ACC112 (cell line): Measurements from ENCODE around the gene TREH.
A peak's percentile ranks its signal among the peaks of the same experiment; 100 is the strongest.
"Not testable (repeated sequence)": the region's sequence is repeated elsewhere in the genome, so short reads cannot be mapped to it uniquely, and the experiment has no call there.

Experiments
- H2AFZ ChIP-seq: fragments of 200-600 bp; sonication (generic); one replicate; pipeline ENCODE4 v1.6.0; 2017; ENCODE audit warnings: antibody characterized with exemption, low read length; ENCODE audit not compliant: unreplicated experiment
- H3K27ac ChIP-seq: fragments of 200-600 bp; sonication (generic); 2 replicates; pipeline ENCODE4 v1.5.1; 2014; ENCODE audit warnings: low read depth, mild to moderate bottlenecking, antibody characterized with exemption, low read length, moderate library complexity
- H3K27me3 ChIP-seq: fragments of 200-600 bp; sonication (generic); 2 replicates; pipeline ENCODE4 v1.6.1; 2014; ENCODE audit warnings: mild to moderate bottlenecking, antibody characterized with exemption, low read length, moderate library complexity, mixed read lengths; ENCODE audit not compliant: insufficient read depth
- H3K36me3 ChIP-seq: fragments of 200-600 bp; sonication (generic); 2 replicates; pipeline ENCODE4 v1.6.1; 2016; ENCODE audit warnings: mild to moderate bottlenecking, antibody characterized with exemption, low read length, moderate library complexity, mixed read lengths; ENCODE audit not compliant: insufficient read depth
- H3K4me1 ChIP-seq: fragments of 200-600 bp; sonication (generic); one replicate; pipeline ENCODE4 v1.6.1; 2016; ENCODE audit warnings: low read length, mixed read lengths; ENCODE audit not compliant: insufficient read depth, unreplicated experiment, control insufficient read depth
- H3K4me3 ChIP-seq: fragments of 200-600 bp; sonication (generic); 2 replicates; pipeline ENCODE4 v1.5.1; 2014; ENCODE audit warnings: mild to moderate bottlenecking, low read depth, low read length
- H3K79me2 ChIP-seq: fragments of 200-600 bp; sonication (generic); one replicate; pipeline ENCODE4 v1.6.0; 2016; ENCODE audit warnings: low read length; ENCODE audit not compliant: control insufficient read depth, unreplicated experiment, insufficient read depth

Gene TREH

GRCh38 chr11:118696673-118697226 lies 17.3 kb upstream of the TREH start:
- H3K27me3 ChIP-seq, result no peaks in the 10 kb centered on the region
- no peaks in the 10 kb centered on the region for H3K36me3 ChIP-seq
- H3K4me1 ChIP-seq, result peaks cover 7% of the 10 kb centered on the region
- H3K4me3 ChIP-seq, result no peak overlapping the region
- no peak overlapping the region for H2AFZ ChIP-seq
- H3K79me2 ChIP-seq, result no peaks in the 10 kb centered on the region
- H3K27ac ChIP-seq, result no peak overlapping the region

GRCh38 chr11:118694771-118695170 lies 15.3 kb upstream of the TREH start:
- H3K79me2 ChIP-seq, result no peaks in the 10 kb centered on the region
- H3K27me3 ChIP-seq, result no peaks in the 10 kb centered on the region
- no peak overlapping the region for H3K27ac ChIP-seq
- H2AFZ ChIP-seq, result no peak overlapping the region
- H3K4me1 ChIP-seq, result peaks cover 8% of the 10 kb centered on the region
- no peaks in the 10 kb centered on the region for H3K36me3 ChIP-seq
- H3K4me3 ChIP-seq, result no peak overlapping the region

- H3K4me3 ChIP-seq, result no peak overlapping the region
- H3K79me2 ChIP-seq, result no peaks in the 10 kb centered on the region
- H3K27me3 ChIP-seq, result no peaks in the 10 kb centered on the region
- peaks cover 8% of the 10 kb centered on the region for H3K4me1 ChIP-seq
- no peak overlapping the region for H2AFZ ChIP-seq
- no peak overlapping the region for H3K27ac ChIP-seq
- no peaks in the 10 kb centered on the region for H3K36me3 ChIP-seq
Measured at GRCh38 chr11:118694185-118694584, 14.7 kb upstream of the TREH start.

- Histone ChIP-seq H3K36me3 (no peaks in the 10 kb centered on the region), H3K79me2 (no peaks in the 10 kb centered on the region), H2AFZ (no peak overlapping the region), H3K27ac (no peak overlapping the region), H3K4me3 (no peak overlapping the region), H3K4me1 (peaks cover 8% of the 10 kb centered on the region), H3K27me3 (no peaks in the 10 kb centered on the region)
Measured at GRCh38 chr11:118691926-118692830, 12.7 kb upstream of the TREH start.

GRCh38 chr11:118690553-118691304 lies 11.3 kb upstream of the TREH start:
- Histone ChIP-seq H3K79me2 (no peaks in the 10 kb centered on the region), H2AFZ (peak overlapping the region; percentile 95), H3K27ac (no peak overlapping the region), H3K4me3 (no peak overlapping the region), H3K4me1 (peaks cover 8% of the 10 kb centered on the region), H3K27me3 (no peaks in the 10 kb centered on the region), H3K36me3 (no peaks in the 10 kb centered on the region)

- Histone ChIP-seq H3K4me1 (peaks cover 8% of the 10 kb centered on the region), H3K27me3 (peaks cover 2% of the 10 kb centered on the region; the same call in 1 of the 2 replicates), H3K27ac (no peak overlapping the region), H3K79me2 (no peaks in the 10 kb centered on the region), H3K36me3 (no peaks in the 10 kb centered on the region), H2AFZ (peak overlapping the region; percentile 95), H3K4me3 (peak overlapping the region; percentile 76)
Measured at GRCh38 chr11:118689852-118690552, 10.6 kb upstream of the TREH start.

GRCh38 chr11:118689503-118689851 lies 10.0 kb upstream of the TREH start:
- no peak overlapping the region for H2AFZ ChIP-seq

GRCh38 chr11:118688851-118689502 lies 9.5 kb upstream of the TREH start:
- Histone ChIP-seq H3K4me1 (peaks cover 8% of the 10 kb centered on the region), H3K79me2 (no peaks in the 10 kb centered on the region), H3K36me3 (no peaks in the 10 kb centered on the region), H3K4me3 (no peak overlapping the region), H3K27ac (no peak overlapping the region), H2AFZ (no peak overlapping the region), H3K27me3 (peaks cover 3% of the 10 kb centered on the region; the same call in 1 of the 2 replicates)

More at GRCh38 chr11:118689503-118689851, 10.0 kb upstream of the TREH start:
- Histone ChIP-seq H3K27me3 (peaks cover 3% of the 10 kb centered on the region; the same call in 1 of the 2 replicates), H3K4me3 (no peak overlapping the region), H3K36me3 (no peaks in the 10 kb centered on the region), H3K79me2 (no peaks in the 10 kb centered on the region), H3K27ac (no peak overlapping the region), H3K4me1 (peaks cover 8% of the 10 kb centered on the region)

- not testable (repeated sequence) for H3K27ac ChIP-seq, H3K79me2 ChIP-seq, H2AFZ ChIP-seq, H3K27me3 ChIP-seq, H3K4me3 ChIP-seq, H3K4me1 ChIP-seq, H3K36me3 ChIP-seq
Measured at GRCh38 chr11:118688339-118688738, 8.9 kb upstream of the TREH start.

GRCh38 chr11:118687906-118688305 lies 8.5 kb upstream of the TREH start:
- peaks cover 8% of the 10 kb centered on the region for H3K4me1 ChIP-seq
- no peak overlapping the region for H2AFZ ChIP-seq
- H3K27me3 ChIP-seq, result peaks cover 3% of the 10 kb centered on the region; the same call in 1 of the 2 replicates
- H3K79me2 ChIP-seq, result no peaks in the 10 kb centered on the region
- no peak overlapping the region for H3K4me3 ChIP-seq
- H3K27ac ChIP-seq, result no peak overlapping the region
- no peaks in the 10 kb centered on the region for H3K36me3 ChIP-seq
